ENCODE measurements around the gene DET1.

DET1 gene

GRCh38 chr15:88580532-88580931 is 34.1 kb upstream of the DET1 start:
- Histone ChIP-seq H2BK120ac (ENCODE audit: low read depth, low read length) (no peak overlapping the region), H3K9ac (ENCODE audit: low read length) (no peak overlapping the region), H3K4me3 (ENCODE audit: insufficient read depth in 1 of 2, low read depth in 1 of 2, low read length in 2 of 2) (no peak overlapping the region), H3K4me2 (ENCODE audit: low read length, poor library complexity, severe bottlenecking) (no peak overlapping the region), H2BK12ac (ENCODE audit: low read length in 2 of 2) (no peak overlapping the region), H2BK15ac (ENCODE audit: low read depth, poor library complexity, severe bottlenecking) (no peak overlapping the region), H3K27ac (ENCODE audit: low read length, poor library complexity, severe bottlenecking) (no peak overlapping the region), H2BK5ac (ENCODE audit: low read depth, low read length, poor library complexity, severe bottlenecking) (no peak overlapping the region), H3K4ac (ENCODE audit: low read depth in 1 of 2, low read length in 2 of 2) (no peak overlapping the region), H3K14ac (ENCODE audit: low read length in 2 of 2) (no peak overlapping the region), H3K4me1 (ENCODE audit: control insufficient read depth, insufficient read depth, low read depth, low read length) (no peaks in the 10 kb centered on the region), H3K23ac (ENCODE audit: low read length in 2 of 2) (no peak overlapping the region), H3K27me3 (ENCODE audit: control insufficient read depth in 1 of 2, insufficient read depth in 1 of 2, low read length in 2 of 2) (no peaks in the 10 kb centered on the region), H2AK5ac (ENCODE audit: low read length, severe bottlenecking) (no peak overlapping the region), H4K91ac (ENCODE audit: low read length) (no peak overlapping the region), H3K18ac (ENCODE audit: low read depth in 1 of 2, low read length in 2 of 2) (no peak overlapping the region), H3K36me3 (ENCODE audit: control insufficient read depth in 1 of 2, insufficient read depth in 2 of 2, low read depth in 1 of 2, low read length in 2 of 2) (no peaks in the 10 kb centered on the region), H3K79me1 (replicated peaks; ENCODE audit: low read length, poor library complexity, severe bottlenecking) (no peaks in the 10 kb centered on the region), H4K8ac (ENCODE audit: low read length) (no peak overlapping the region), H3K9me3 (ENCODE audit: control insufficient read depth, low read length) (no peaks in the 10 kb centered on the region), H2AFZ (ENCODE audit: low read depth, low read length) (no peak overlapping the region)
- WGBS = 86% methylated on average over 3 of the region's 4 CpGs
- DNase-seq = no peak

DNA sequence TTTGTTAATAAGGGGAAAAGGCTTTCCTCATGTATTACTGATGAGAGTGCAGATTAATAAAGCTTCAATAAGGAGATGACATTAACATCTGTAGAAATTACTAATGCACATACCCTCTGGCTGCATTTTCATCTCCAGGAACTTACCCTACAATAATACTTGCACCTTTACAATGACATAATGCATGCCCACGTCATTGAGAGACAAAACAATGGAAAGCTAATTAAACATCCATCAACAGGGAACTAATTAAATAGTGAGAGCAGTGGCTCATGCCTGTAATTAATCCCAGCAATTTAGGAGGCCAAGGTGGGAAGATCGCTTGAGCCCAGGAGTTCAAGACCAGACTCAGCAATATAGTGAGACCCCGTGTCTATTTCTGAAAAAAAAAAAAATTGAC is 32.8 kb upstream of the DET1 start:
- 81% methylated on average over 2 of the region's 3 CpGs for WGBS
- Histone ChIP-seq H3K18ac (ENCODE audit: low read depth in 1 of 2, low read length in 2 of 2) (no peak overlapping the region), H3K27ac (ENCODE audit: low read length, poor library complexity, severe bottlenecking) (no peak overlapping the region), H2AFZ (ENCODE audit: low read depth, low read length) (no peak overlapping the region), H2BK15ac (ENCODE audit: low read depth, poor library complexity, severe bottlenecking) (no peak overlapping the region), H3K4me3 (ENCODE audit: insufficient read depth in 1 of 2, low read depth in 1 of 2, low read length in 2 of 2) (no peak overlapping the region), H3K4me2 (ENCODE audit: low read length, poor library complexity, severe bottlenecking) (no peak overlapping the region), H3K27me3 (ENCODE audit: control insufficient read depth in 1 of 2, insufficient read depth in 1 of 2, low read length in 2 of 2) (peaks cover 0 to 4% of the 10 kb centered on the region in 2 experiments), H2BK120ac (ENCODE audit: low read depth, low read length) (no peak overlapping the region), H2BK12ac (ENCODE audit: low read length in 2 of 2) (no peak overlapping the region), H2BK5ac (ENCODE audit: low read depth, low read length, poor library complexity, severe bottlenecking) (no peak overlapping the region), H4K91ac (ENCODE audit: low read length) (no peak overlapping the region), H4K8ac (ENCODE audit: low read length) (no peak overlapping the region), H3K14ac (ENCODE audit: low read length in 2 of 2) (no peak overlapping the region), H3K79me1 (replicated peaks; ENCODE audit: low read length, poor library complexity, severe bottlenecking) (no peaks in the 10 kb centered on the region), H2AK5ac (ENCODE audit: low read length, severe bottlenecking) (no peak overlapping the region), H3K36me3 (ENCODE audit: control insufficient read depth in 1 of 2, insufficient read depth in 2 of 2, low read depth in 1 of 2, low read length in 2 of 2) (no peaks in the 10 kb centered on the region), H3K9ac (ENCODE audit: low read length) (no peak overlapping the region), H3K4ac (ENCODE audit: low read depth in 1 of 2, low read length in 2 of 2) (no peak overlapping the region), H3K9me3 (ENCODE audit: control insufficient read depth, low read length) (no peaks in the 10 kb centered on the region), H3K23ac (ENCODE audit: low read length in 2 of 2) (no peak overlapping the region), H3K4me1 (ENCODE audit: control insufficient read depth, insufficient read depth, low read depth, low read length) (no peaks in the 10 kb centered on the region)
- DNase-seq = no peak

DNA sequence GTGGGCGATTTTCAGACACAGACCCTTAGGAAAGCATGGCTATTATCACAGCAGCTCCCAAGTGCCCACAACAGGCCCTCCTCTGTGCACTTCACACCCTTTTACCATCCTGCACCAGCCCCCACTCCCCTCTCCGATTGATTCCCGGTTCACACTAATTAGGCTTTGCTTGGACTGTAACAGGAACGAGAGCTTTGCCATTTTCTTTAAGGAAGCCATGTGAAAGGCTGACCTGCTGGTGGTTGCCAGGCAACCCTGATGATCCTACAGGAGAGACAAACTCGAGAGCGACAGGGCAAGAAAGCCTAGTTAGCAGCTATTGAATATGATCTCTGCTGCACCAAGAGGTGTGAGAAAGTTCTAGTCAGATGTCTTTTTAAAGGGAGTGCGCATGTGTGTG is 28.2 kb upstream of the DET1 start:
- Histone ChIP-seq H2BK120ac (ENCODE audit: low read depth, low read length) (no peak overlapping the region), H3K9me3 (ENCODE audit: control insufficient read depth, low read length) (no peaks in the 10 kb centered on the region), H3K9ac (ENCODE audit: low read length) (no peak overlapping the region), H3K4me3 (ENCODE audit: insufficient read depth in 1 of 2, low read depth in 1 of 2, low read length in 2 of 2) (no peak overlapping the region), H4K91ac (ENCODE audit: low read length) (no peak overlapping the region), H3K79me1 (replicated peaks; ENCODE audit: low read length, poor library complexity, severe bottlenecking) (no peaks in the 10 kb centered on the region), H2BK15ac (ENCODE audit: low read depth, poor library complexity, severe bottlenecking) (no peak overlapping the region), H3K4me2 (ENCODE audit: low read length, poor library complexity, severe bottlenecking) (no peak overlapping the region), H3K36me3 (ENCODE audit: control insufficient read depth in 1 of 2, insufficient read depth in 2 of 2, low read depth in 1 of 2, low read length in 2 of 2) (no peaks in the 10 kb centered on the region), H3K27me3 (ENCODE audit: control insufficient read depth in 1 of 2, insufficient read depth in 1 of 2, low read length in 2 of 2) (peaks cover 4 to 27% of the 10 kb centered on the region in 2 experiments), H2BK12ac (ENCODE audit: low read length in 2 of 2) (no peak overlapping the region), H3K4me1 (ENCODE audit: control insufficient read depth, insufficient read depth, low read depth, low read length) (no peaks in the 10 kb centered on the region), H4K8ac (ENCODE audit: low read length) (no peak overlapping the region), H2BK5ac (ENCODE audit: low read depth, low read length, poor library complexity, severe bottlenecking) (no peak overlapping the region), H3K23ac (ENCODE audit: low read length in 2 of 2) (no peak overlapping the region), H3K4ac (ENCODE audit: low read depth in 1 of 2, low read length in 2 of 2) (no peak overlapping the region), H2AK5ac (ENCODE audit: low read length, severe bottlenecking) (no peak overlapping the region), H3K27ac (ENCODE audit: low read length, poor library complexity, severe bottlenecking) (no peak overlapping the region), H2AFZ (ENCODE audit: low read depth, low read length) (no peak overlapping the region), H3K14ac (ENCODE audit: low read length in 2 of 2) (no peak overlapping the region), H3K18ac (ENCODE audit: low read depth in 1 of 2, low read length in 2 of 2) (no peak overlapping the region)
- 48% methylated on average over 7 of the region's 7 CpGs for whole genome bisulfite sequencing
- no peak for DNase-seq

GRCh38 chr15:88574077-88574476 is 27.6 kb upstream of the DET1 start:
- H4K8ac ChIP-seq (ENCODE audit: low read length) = no peak overlapping the region
- H3K27me3 ChIP-seq (ENCODE audit: control insufficient read depth in 1 of 2, insufficient read depth in 1 of 2, low read length in 2 of 2) = peaks cover 4 to 27% of the 10 kb centered on the region in 2 experiments
- H2AFZ ChIP-seq (ENCODE audit: low read depth, low read length) = no peak overlapping the region
- H3K9me3 ChIP-seq (ENCODE audit: control insufficient read depth, low read length) = no peaks in the 10 kb centered on the region
- 46% methylated on average over 1 of the region's 1 CpG for WGBS
- no peak overlapping the region for H2BK12ac ChIP-seq (ENCODE audit: low read length in 2 of 2)
- no peak overlapping the region for H4K91ac ChIP-seq (ENCODE audit: low read length)
- no peak overlapping the region for H3K4me3 ChIP-seq (ENCODE audit: insufficient read depth in 1 of 2, low read depth in 1 of 2, low read length in 2 of 2)
- DNase-seq = no peak
- no peak overlapping the region for H2BK5ac ChIP-seq (ENCODE audit: low read depth, low read length, poor library complexity, severe bottlenecking)
- H3K36me3 ChIP-seq (ENCODE audit: control insufficient read depth in 1 of 2, insufficient read depth in 2 of 2, low read depth in 1 of 2, low read length in 2 of 2) = no peaks in the 10 kb centered on the region
- H2BK120ac ChIP-seq (ENCODE audit: low read depth, low read length) = no peak overlapping the region
- H3K27ac ChIP-seq (ENCODE audit: low read length, poor library complexity, severe bottlenecking) = no peak overlapping the region
- no peak overlapping the region for H3K4me2 ChIP-seq (ENCODE audit: low read length, poor library complexity, severe bottlenecking)
- no peak overlapping the region for H3K18ac ChIP-seq (ENCODE audit: low read depth in 1 of 2, low read length in 2 of 2)
- no peak overlapping the region for H3K14ac ChIP-seq (ENCODE audit: low read length in 2 of 2)
- no peak overlapping the region for H3K23ac ChIP-seq (ENCODE audit: low read length in 2 of 2)
- no peak overlapping the region for H2BK15ac ChIP-seq (ENCODE audit: low read depth, poor library complexity, severe bottlenecking)
- no peak overlapping the region for H3K4ac ChIP-seq (ENCODE audit: low read depth in 1 of 2, low read length in 2 of 2)
- H3K79me1 ChIP-seq (replicated peaks; ENCODE audit: low read length, poor library complexity, severe bottlenecking) = no peaks in the 10 kb centered on the region
- H3K9ac ChIP-seq (ENCODE audit: low read length) = no peak overlapping the region
- H3K4me1 ChIP-seq (ENCODE audit: control insufficient read depth, insufficient read depth, low read depth, low read length) = no peaks in the 10 kb centered on the region
- H2AK5ac ChIP-seq (ENCODE audit: low read length, severe bottlenecking) = no peak overlapping the region
